Inferior parietal cortex (tissue), 1 donor: Measurements from ENCODE around the gene ITPKB.
"Not testable (repeated sequence)": the region's sequence is repeated elsewhere in the genome, so short reads cannot be mapped to it uniquely, and the experiment has no call there.

Experiments
- DNase-seq: peaks from one replicate; pipeline ENCODE4 v3.0.0-alpha.2; 2016; ENCODE audit errors: extremely low spot score

Gene ITPKB

GRCh38 chr1:226738995-226739695, at the start of gene ITPKB:
Gene ITPKB (minus strand): TSS chr1:226739282. CDS start chr1:226737458, 1,824 bp downstream.
- no peak for DNase-seq

GRCh38 chr1:226787638-226788037, 48.6 kb upstream of the ITPKB start:
- DNase-seq: no peak

GRCh38 chr1:226787071-226787470, 48.0 kb upstream of the ITPKB start:
- DNase-seq: peak; percentile 64

- no peak for DNase-seq
These were observed 47.5 kb upstream of the ITPKB start for GRCh38 chr1:226786550-226786949.

- no peak for DNase-seq
These were observed 46.7 kb upstream of the ITPKB start for GRCh38 chr1:226785805-226786204.

- peak; percentile 79 for DNase-seq
These were observed 45.3 kb upstream of the ITPKB start for GRCh38 chr1:226784081-226785049.

- DNase-seq: no peak
These were observed 43.9 kb upstream of the ITPKB start for GRCh38 chr1:226782845-226783601.

GRCh38 chr1:226781937-226782609, 43.0 kb upstream of the ITPKB start:
- DNase-seq: no peak

- no peak for DNase-seq
These were observed 40.5 kb upstream of the ITPKB start for GRCh38 chr1:226779561-226779960.

GRCh38 chr1:226778657-226779058, 39.6 kb upstream of the ITPKB start:
- no peak for DNase-seq

- DNase-seq: no peak
These were observed 37.9 kb upstream of the ITPKB start for GRCh38 chr1:226776975-226777374.

GRCh38 chr1:226776066-226776465, 37.0 kb upstream of the ITPKB start:
- no peak for DNase-seq

- no peak for DNase-seq
These were observed 33.5 kb upstream of the ITPKB start for GRCh38 chr1:226772446-226773139.

GRCh38 chr1:226767170-226767569, 28.1 kb upstream of the ITPKB start:
- not testable (repeated sequence) for DNase-seq

GRCh38 chr1:226766565-226766964, 27.5 kb upstream of the ITPKB start:
- no peak for DNase-seq

- DNase-seq: no peak
These were observed 25.5 kb upstream of the ITPKB start for GRCh38 chr1:226764533-226764932.

GRCh38 chr1:226763905-226764264, 24.8 kb upstream of the ITPKB start:
- no peak for DNase-seq

- no peak for DNase-seq
These were observed 24.2 kb upstream of the ITPKB start for GRCh38 chr1:226762988-226763904.

- DNase-seq: no peak
These were observed 23.0 kb upstream of the ITPKB start for GRCh38 chr1:226762055-226762454.

- DNase-seq: no peak
These were observed 22.2 kb upstream of the ITPKB start for GRCh38 chr1:226761322-226761721.
